HG03025 (cell line): ENCODE data around the gene LIPI.
"Not testable (repeated sequence)": the region's sequence is repeated elsewhere in the genome, so short reads cannot be mapped to it uniquely, and the experiment has no call there.

ENCODE experiments used
- ATAC-seq: cut with Tn5 transposase; IDR thresholded peaks from one replicate; pipeline ENCODE4 v1.9.1; 2021; ENCODE audit warnings: mild to moderate bottlenecking, moderate library complexity; ENCODE audit not compliant: unreplicated experiment, low FRiP score

LIPI gene

GRCh38 chr21:14210738-14211137 is at the start of gene LIPI:
Gene LIPI, minus strand, starts transcription at chr21:14210955. Its CDS starts 110 bp downstream, at chr21:14210845.
- no peak for ATAC-seq

GRCh38 chr21:14260174-14260764 is 49.5 kb upstream of the LIPI start:
- no peak for ATAC-seq

GRCh38 chr21:14259747-14260146 is 49.0 kb upstream of the LIPI start:
- ATAC-seq, result peak; percentile 55

- no peak for ATAC-seq
Measured at GRCh38 chr21:14251336-14251735, 40.6 kb upstream of the LIPI start.

GRCh38 chr21:14245711-14246110 is 35.0 kb upstream of the LIPI start:
- ATAC-seq, result no peak

- no peak for ATAC-seq
Measured at GRCh38 chr21:14244911-14245310, 34.2 kb upstream of the LIPI start.

- no peak for ATAC-seq
Measured at GRCh38 chr21:14243874-14244273, 33.1 kb upstream of the LIPI start.

- ATAC-seq, result no peak
Measured at GRCh38 chr21:14243461-14243860, 32.7 kb upstream of the LIPI start.

- ATAC-seq, result no peak
Measured at GRCh38 chr21:14241297-14241696, 30.5 kb upstream of the LIPI start.

GRCh38 chr21:14239281-14239680 is 28.5 kb upstream of the LIPI start:
- ATAC-seq, result no peak

GRCh38 chr21:14236180-14236579 is 25.4 kb upstream of the LIPI start:
- ATAC-seq, result no peak

GRCh38 chr21:14235101-14235500 is 24.3 kb upstream of the LIPI start:
- no peak for ATAC-seq

- ATAC-seq, result no peak
Measured at GRCh38 chr21:14229399-14229798, 18.6 kb upstream of the LIPI start.

- ATAC-seq, result no peak
Measured at GRCh38 chr21:14223365-14223764, 12.6 kb upstream of the LIPI start.

- peak; percentile 89 for ATAC-seq
Measured at GRCh38 chr21:14215971-14216641, 5.4 kb upstream of the LIPI start, which contains the start of gene RBM11. Gene RBM11, plus strand, starts transcription at chr21:14216157. Its CDS starts 30 bp downstream, at chr21:14216187.

- no peak for ATAC-seq
Measured at GRCh38 chr21:14213164-14213563, 2.4 kb upstream of the LIPI start.

- ATAC-seq, result no peak
Measured at GRCh38 chr21:14206222-14206621, 4.5 kb downstream of the LIPI start.

GRCh38 chr21:14166463-14167223 is 44.1 kb downstream of the LIPI start:
- ATAC-seq, result not testable (repeated sequence)

- no peak for ATAC-seq
Measured at GRCh38 chr21:14143999-14144398, 66.8 kb downstream of the LIPI start.

GRCh38 chr21:14124266-14124665 is 86.5 kb downstream of the LIPI start:
- ATAC-seq, result no peak

GRCh38 chr21:14121719-14122118 is 89.0 kb downstream of the LIPI start:
- no peak for ATAC-seq
